ENCODE measurements around the gene TIMM29.

TIMM29 gene

DNA sequence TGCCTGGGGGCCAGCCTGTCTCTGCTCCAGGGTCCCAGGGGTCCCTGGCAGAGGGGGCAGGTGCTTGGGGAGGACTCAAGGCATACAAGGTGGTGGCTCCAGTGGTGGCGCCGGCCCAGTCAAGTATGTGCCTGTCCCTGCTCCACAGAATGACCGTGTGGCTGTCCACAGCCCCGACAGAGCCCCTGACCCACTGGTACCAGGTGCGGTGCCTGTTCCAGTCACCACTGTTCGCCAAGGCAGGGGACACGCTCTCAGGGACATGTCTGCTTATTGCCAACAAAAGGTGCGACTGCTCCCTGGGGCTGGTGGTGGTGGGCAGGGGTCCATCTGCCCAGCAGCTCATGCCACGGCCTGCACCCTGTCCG, 8.3 kb upstream of the TIMM29 start:
- TF ChIP-seq, protein P1, sequence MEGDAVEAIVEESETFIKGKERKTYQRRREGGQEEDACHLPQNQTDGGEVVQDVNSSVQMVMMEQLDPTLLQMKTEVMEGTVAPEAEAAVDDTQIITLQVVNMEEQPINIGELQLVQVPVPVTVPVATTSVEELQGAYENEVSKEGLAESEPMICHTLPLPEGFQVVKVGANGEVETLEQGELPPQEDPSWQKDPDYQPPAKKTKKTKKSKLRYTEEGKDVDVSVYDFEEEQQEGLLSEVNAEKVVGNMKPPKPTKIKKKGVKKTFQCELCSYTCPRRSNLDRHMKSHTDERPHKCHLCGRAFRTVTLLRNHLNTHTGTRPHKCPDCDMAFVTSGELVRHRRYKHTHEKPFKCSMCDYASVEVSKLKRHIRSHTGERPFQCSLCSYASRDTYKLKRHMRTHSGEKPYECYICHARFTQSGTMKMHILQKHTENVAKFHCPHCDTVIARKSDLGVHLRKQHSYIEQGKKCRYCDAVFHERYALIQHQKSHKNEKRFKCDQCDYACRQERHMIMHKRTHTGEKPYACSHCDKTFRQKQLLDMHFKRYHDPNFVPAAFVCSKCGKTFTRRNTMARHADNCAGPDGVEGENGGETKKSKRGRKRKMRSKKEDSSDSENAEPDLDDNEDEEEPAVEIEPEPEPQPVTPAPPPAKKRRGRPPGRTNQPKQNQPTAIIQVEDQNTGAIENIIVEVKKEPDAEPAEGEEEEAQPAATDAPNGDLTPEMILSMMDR (IDR thresholded peaks at IDR 0.05; ENCODE audit: insufficient read depth, low read length, poor library complexity, severe bottlenecking), result no peak
- Histone ChIP-seq H3K27me3 (replicated peaks; ENCODE audit: control insufficient read depth, insufficient read depth, low read length) (no peaks in the 10 kb centered on the region), H3K4me3 (replicated peaks; ENCODE audit: low read depth, low read length) (no peak overlapping the region), H3K36me3 (ENCODE audit: control insufficient read depth, insufficient read depth, low read length) (peaks cover 35% of the 10 kb centered on the region)
- no peak for DNase-seq (ENCODE audit: extremely low read depth, insufficient read length)

DNA sequence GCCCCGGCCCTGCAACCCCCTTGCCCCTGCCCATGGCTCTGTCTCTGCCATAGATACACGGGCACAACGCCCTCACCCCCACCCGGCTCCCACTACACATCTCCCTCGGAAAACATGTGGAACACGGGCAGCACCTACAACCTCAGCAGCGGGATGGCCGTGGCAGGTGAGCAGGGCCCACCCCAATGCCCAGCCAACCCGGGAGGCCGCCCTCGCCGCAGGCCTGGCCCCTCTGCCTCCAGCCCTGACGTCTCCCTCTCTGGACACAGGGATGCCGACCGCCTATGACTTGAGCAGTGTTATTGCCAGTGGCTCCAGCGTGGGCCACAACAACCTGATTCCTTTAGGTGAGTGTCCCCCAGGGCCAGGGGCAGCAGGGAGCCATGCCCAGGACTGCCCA, 7.8 kb upstream of the TIMM29 start:
- DNase-seq (ENCODE audit: extremely low read depth, insufficient read length), result no peak
- Histone ChIP-seq H3K36me3 (ENCODE audit: control insufficient read depth, insufficient read depth, low read length) (peaks cover 31% of the 10 kb centered on the region), H3K27me3 (replicated peaks; ENCODE audit: control insufficient read depth, insufficient read depth, low read length) (no peaks in the 10 kb centered on the region), H3K4me3 (replicated peaks; ENCODE audit: low read depth, low read length) (no peak overlapping the region)
- TF ChIP-seq, protein P1 (IDR thresholded peaks at IDR 0.05; ENCODE audit: insufficient read depth, low read length, poor library complexity, severe bottlenecking), result no peak

DNA sequence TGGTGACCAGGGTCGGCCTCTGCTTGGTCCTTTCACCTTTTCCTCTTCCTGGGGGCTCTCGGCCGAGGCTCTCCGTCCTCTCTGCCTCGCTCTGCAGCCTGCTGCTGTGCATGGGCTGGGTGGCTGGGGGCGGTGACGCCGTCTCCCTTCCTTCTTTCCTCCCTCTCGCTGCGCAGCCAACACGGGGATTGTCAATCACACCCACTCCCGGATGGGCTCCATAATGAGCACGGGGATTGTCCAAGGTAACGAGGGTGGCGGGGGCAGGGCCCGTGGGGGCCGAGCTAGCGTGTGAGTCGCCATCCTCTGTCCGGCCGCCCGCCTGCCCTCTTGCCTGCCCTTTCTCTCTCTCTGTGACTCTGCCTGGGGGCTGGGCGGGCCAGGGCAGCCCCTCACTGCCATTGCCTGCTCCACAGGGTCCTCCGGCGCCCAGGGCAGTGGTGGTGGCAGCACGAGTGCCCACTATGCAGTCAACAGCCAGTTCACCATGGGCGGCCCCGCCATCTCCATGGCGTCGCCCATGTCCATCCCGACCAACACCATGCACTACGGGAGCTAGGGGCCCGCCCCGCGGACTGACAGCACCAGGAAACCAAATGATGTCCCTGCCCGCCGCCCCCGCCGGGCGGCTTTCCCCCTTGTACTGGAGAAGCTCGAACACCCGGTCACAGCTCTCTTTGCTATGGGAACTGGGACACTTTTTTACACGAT, 7.3 kb upstream of the TIMM29 start:
- DNase-seq (ENCODE audit: extremely low read depth, insufficient read length), result no peak
- TF ChIP-seq, protein P1 (IDR thresholded peaks at IDR 0.05; ENCODE audit: insufficient read depth, low read length, poor library complexity, severe bottlenecking), result no peak
- Histone ChIP-seq H3K36me3 (ENCODE audit: control insufficient read depth, insufficient read depth, low read length) (peaks cover 28% of the 10 kb centered on the region), H3K4me3 (replicated peaks; ENCODE audit: low read depth, low read length) (no peak overlapping the region), H3K27me3 (replicated peaks; ENCODE audit: control insufficient read depth, insufficient read depth, low read length) (no peaks in the 10 kb centered on the region)

DNA sequence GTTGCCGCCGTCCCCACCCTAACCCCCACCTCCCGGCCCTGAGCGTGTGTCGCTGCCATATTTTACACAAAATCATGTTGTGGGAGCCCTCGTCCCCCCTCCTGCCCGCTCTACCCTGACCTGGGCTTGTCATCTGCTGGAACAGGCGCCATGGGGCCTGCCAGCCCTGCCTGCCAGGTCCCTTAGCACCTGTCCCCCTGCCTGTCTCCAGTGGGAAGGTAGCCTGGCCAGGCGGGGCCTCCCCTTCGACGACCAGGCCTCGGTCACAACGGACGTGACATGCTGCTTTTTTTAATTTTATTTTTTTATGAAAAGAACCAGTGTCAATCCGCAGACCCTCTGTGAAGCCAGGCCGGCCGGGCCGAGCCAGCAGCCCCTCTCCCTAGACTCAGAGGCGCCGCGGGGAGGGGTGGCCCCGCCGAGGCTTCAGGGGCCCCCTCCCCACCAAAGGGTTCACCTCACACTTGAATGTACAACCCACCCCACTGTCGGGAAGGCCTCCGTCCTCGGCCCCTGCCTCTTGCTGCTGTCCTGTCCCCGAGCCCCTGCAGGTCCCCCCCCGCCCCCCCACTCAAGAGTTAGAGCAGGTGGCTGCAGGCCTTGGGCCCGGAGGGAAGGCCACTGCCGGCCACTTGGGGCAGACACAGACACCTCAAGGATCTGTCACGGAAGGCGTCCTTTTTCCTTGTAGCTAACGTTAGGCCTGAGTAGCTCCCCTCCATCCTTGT, 6.5 kb upstream of the TIMM29 start:
- no peak for DNase-seq (ENCODE audit: extremely low read depth, insufficient read length)
- peaks cover 25% of the 10 kb centered on the region for H3K36me3 ChIP-seq (ENCODE audit: control insufficient read depth, insufficient read depth, low read length)
- H3K27me3 ChIP-seq (replicated peaks; ENCODE audit: control insufficient read depth, insufficient read depth, low read length), result no peaks in the 10 kb centered on the region
- TF ChIP-seq, protein P1 (IDR thresholded peaks at IDR 0.05; ENCODE audit: insufficient read depth, low read length, poor library complexity, severe bottlenecking), result no peak
- H3K4me3 ChIP-seq (replicated peaks; ENCODE audit: low read depth, low read length), result no peak overlapping the region

DNA sequence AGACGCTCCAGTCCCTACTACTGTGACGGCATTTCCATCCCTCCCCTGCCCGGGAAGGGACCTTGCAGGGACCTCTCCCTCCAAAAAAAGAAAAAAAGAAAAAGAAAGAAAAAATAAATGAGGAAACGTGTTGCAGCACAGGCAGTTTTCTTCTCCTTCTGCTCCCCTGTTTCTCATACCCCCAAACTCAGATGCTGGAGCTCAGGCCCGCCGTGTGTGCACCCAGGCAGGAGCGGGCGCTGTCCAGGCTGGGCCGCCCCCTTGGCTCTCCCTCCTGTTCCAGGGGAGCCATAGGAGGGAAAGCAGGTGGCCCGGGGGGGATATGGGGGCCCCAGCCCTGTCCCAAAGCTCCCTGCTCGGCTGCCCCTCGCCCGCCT, 6.0 kb upstream of the TIMM29 start:
- DNase-seq (ENCODE audit: extremely low read depth, insufficient read length), result no peak
- TF ChIP-seq, protein P1 (IDR thresholded peaks at IDR 0.05; ENCODE audit: insufficient read depth, low read length, poor library complexity, severe bottlenecking), result no peak
- Histone ChIP-seq H3K4me3 (replicated peaks; ENCODE audit: low read depth, low read length) (no peak overlapping the region), H3K27me3 (replicated peaks; ENCODE audit: control insufficient read depth, insufficient read depth, low read length) (no peaks in the 10 kb centered on the region), H3K36me3 (ENCODE audit: control insufficient read depth, insufficient read depth, low read length) (peaks cover 25% of the 10 kb centered on the region)

Data from GM06990 (cell line).